ENCODE measurements around the gene FXYD5.

DNA sequence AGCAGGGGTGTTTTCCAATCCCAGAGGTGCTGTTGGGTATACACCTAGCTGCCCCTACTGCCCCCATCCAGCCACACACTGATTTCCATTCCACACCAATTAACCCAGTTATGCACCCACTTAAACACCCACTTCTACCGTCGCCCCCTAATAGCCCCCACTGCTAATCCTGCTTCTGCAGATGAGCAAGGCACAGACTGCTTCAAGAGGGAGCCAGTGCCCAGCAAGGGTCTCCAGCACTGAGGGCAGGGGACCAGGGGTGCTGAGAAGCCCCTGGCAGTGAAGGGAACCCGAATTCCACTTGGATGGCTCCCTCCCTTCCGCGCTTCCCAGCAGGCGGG, 10.3 kb upstream of the FXYD5 start:
- TF ChIP-seq, protein P1, sequence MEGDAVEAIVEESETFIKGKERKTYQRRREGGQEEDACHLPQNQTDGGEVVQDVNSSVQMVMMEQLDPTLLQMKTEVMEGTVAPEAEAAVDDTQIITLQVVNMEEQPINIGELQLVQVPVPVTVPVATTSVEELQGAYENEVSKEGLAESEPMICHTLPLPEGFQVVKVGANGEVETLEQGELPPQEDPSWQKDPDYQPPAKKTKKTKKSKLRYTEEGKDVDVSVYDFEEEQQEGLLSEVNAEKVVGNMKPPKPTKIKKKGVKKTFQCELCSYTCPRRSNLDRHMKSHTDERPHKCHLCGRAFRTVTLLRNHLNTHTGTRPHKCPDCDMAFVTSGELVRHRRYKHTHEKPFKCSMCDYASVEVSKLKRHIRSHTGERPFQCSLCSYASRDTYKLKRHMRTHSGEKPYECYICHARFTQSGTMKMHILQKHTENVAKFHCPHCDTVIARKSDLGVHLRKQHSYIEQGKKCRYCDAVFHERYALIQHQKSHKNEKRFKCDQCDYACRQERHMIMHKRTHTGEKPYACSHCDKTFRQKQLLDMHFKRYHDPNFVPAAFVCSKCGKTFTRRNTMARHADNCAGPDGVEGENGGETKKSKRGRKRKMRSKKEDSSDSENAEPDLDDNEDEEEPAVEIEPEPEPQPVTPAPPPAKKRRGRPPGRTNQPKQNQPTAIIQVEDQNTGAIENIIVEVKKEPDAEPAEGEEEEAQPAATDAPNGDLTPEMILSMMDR (conservative IDR thresholded peaks at IDR 0.05; ENCODE audit: low read length) = no peak
- TF ChIP-seq EZH2phosphoT487 (IDR thresholded peaks at IDR 0.05; ENCODE audit: borderline replicate concordance) = no peak

Data from Loucy (cell line).